ENCODE data around the gene CLOCK.
"Not testable (repeated sequence)": the region's sequence is repeated elsewhere in the genome, so short reads cannot be mapped to it uniquely, and the experiment has no call there.

The CLOCK gene, protein sequence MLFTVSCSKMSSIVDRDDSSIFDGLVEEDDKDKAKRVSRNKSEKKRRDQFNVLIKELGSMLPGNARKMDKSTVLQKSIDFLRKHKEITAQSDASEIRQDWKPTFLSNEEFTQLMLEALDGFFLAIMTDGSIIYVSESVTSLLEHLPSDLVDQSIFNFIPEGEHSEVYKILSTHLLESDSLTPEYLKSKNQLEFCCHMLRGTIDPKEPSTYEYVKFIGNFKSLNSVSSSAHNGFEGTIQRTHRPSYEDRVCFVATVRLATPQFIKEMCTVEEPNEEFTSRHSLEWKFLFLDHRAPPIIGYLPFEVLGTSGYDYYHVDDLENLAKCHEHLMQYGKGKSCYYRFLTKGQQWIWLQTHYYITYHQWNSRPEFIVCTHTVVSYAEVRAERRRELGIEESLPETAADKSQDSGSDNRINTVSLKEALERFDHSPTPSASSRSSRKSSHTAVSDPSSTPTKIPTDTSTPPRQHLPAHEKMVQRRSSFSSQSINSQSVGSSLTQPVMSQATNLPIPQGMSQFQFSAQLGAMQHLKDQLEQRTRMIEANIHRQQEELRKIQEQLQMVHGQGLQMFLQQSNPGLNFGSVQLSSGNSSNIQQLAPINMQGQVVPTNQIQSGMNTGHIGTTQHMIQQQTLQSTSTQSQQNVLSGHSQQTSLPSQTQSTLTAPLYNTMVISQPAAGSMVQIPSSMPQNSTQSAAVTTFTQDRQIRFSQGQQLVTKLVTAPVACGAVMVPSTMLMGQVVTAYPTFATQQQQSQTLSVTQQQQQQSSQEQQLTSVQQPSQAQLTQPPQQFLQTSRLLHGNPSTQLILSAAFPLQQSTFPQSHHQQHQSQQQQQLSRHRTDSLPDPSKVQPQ

GRCh38 chr4:55546756-55547465 is at the start of gene CLOCK:
Gene CLOCK (minus strand): TSS chr4:55546909. CDS start chr4:55482785, 64,124 bp downstream.
- TF ChIP-seq CTCF (IDR thresholded peaks at IDR 0.05; ENCODE audit: borderline replicate concordance, insufficient read depth, low read depth, low read length) = peak; percentile 51; the same call in 1 of the 2 replicates
- peak within 1 kb of the TSS; percentile 91 for H3K4me3 ChIP-seq (ENCODE audit: low read depth, low read length)

GRCh38 chr4:55592014-55592413 is 45.3 kb upstream of the CLOCK start, which contains the start of gene PDCL2:
Gene PDCL2 (minus strand): TSS chr4:55592245. CDS start chr4:55592109, 136 bp downstream.
- H3K4me3 ChIP-seq (ENCODE audit: low read depth, low read length) = no peak within 1 kb of the TSS
- TF ChIP-seq CTCF (IDR thresholded peaks at IDR 0.05; ENCODE audit: borderline replicate concordance, insufficient read depth, low read depth, low read length) = no peak

GRCh38 chr4:55588160-55588559 is 41.5 kb upstream of the CLOCK start:
- no peak for TF ChIP-seq CTCF (IDR thresholded peaks at IDR 0.05; ENCODE audit: borderline replicate concordance, insufficient read depth, low read depth, low read length)
- no peak overlapping the region for H3K4me3 ChIP-seq (ENCODE audit: low read depth, low read length)

DNA sequence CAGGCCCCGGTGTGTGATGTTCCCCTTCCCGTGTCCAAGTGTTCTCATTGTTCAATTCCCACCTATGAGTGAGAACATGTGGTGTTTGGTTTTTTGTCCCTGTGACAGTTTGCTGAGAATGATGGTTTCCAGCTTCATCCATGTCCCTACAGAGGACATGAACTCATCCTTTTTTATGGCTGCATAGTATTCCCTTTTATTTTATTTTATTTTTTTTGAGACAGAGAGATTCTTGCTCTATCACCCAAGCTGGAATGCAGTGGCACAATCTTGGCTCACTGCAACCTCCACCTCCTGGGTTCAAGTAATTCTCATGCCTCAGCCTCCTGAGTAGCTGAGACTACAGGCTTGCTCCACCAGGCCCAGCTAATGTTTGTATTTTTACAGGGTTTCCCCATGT is 36.1 kb upstream of the CLOCK start:
- not testable (repeated sequence) for H3K4me3 ChIP-seq (ENCODE audit: low read depth, low read length)

- H3K4me3 ChIP-seq (ENCODE audit: low read depth, low read length) = no peak overlapping the region
- no peak for TF ChIP-seq CTCF (IDR thresholded peaks at IDR 0.05; ENCODE audit: borderline replicate concordance, insufficient read depth, low read depth, low read length)
These were observed 31.8 kb upstream of the CLOCK start for GRCh38 chr4:55578341-55579010.

DNA sequence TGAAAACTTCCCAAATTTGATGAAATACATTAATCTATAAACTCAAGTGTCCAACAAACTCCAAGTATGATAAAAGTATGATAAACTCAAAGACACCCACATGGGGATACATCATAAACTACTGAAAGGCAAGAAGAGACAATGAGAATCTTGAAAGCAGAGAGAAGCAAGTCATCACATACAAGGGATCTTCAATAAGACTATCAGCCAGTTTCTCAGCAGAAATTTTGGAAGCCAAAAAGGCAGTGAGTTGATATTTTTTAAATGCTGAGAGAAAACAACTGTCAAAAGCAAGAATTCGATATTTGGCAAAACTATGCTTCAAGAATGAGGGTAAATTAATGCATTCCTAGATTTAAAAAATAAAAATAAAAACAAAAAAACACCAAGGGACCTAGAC is 28.8 kb upstream of the CLOCK start:
- no peak overlapping the region for H3K4me3 ChIP-seq (ENCODE audit: low read depth, low read length)
- TF ChIP-seq CTCF (IDR thresholded peaks at IDR 0.05; ENCODE audit: borderline replicate concordance, insufficient read depth, low read depth, low read length) = no peak

DNA sequence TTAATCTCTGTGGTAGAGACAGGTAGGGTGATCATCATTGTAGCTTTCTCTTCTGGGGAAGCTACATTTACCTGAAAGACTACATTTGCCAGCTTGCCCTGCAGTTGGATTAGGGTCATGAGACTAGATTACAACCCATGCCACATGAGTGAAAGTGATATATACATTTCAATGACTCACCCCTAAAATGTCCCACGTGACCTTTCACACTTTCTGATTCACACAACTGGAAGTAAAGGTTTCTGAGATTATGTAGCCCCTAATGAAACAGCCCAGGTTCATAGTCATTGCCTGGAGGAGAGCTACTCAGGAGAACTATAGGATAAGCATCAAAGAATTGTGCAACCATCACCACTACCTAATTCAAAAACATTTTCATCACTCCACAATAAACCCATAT is 27.5 kb upstream of the CLOCK start:
- no peak for TF ChIP-seq CTCF (IDR thresholded peaks at IDR 0.05; ENCODE audit: borderline replicate concordance, insufficient read depth, low read depth, low read length)
- no peak overlapping the region for H3K4me3 ChIP-seq (ENCODE audit: low read depth, low read length)
